Activated CD8-positive, alpha-beta T cell treated with anti-CD3 and anti-CD28 coated beads for 36 hours (primary cell): ENCODE data around the gene RASAL3. TPM values are rescaled to one million over a fixed set of nuclear protein-coding genes. Genes with fewer than 3 reads are reported as not detected.

Source experiments
- ATAC-seq: fragments of 200-7000 bp; cut with Tn5 transposase; one replicate; pipeline ENCODE4 v1.10.0; 2021; ENCODE audit warnings: mild to moderate bottlenecking, moderate library complexity
- CTCF ChIA-PET: fragments of 350-600 bp; sonication (Branson Sonifier 250); formaldehyde crosslinking; loops from one replicate; lab custom pipeline; 2021; ENCODE audit warnings: antibody characterized with exemption; lab: Charles Lee
- POLR2A ChIA-PET: fragments of 350-600 bp; sonication (Branson Sonifier 250); formaldehyde crosslinking; loops from one replicate; lab custom pipeline; 2021; ENCODE audit warnings: antibody characterized with exemption; lab: Charles Lee
- DNase-seq: peaks from one replicate; pipeline ENCODE4 v3.0.0-alpha.2; 2020
- H3K27ac Mint-ChIP-seq: one replicate; pipeline ENCODE4 v1.8.0; 2021; ENCODE audit warnings: mild to moderate bottlenecking, mixed read lengths
- H3K27me3 Mint-ChIP-seq: one replicate; pipeline ENCODE4 v1.8.0; 2021; ENCODE audit warnings: mixed read lengths
- H3K36me3 Mint-ChIP-seq: one replicate; pipeline ENCODE4 v1.8.0; 2021; ENCODE audit warnings: low read depth, mixed read lengths
- H3K4me1 Mint-ChIP-seq: one replicate; pipeline ENCODE4 v1.8.0; 2021; ENCODE audit warnings: low read depth, mixed read lengths
- H3K4me3 Mint-ChIP-seq: one replicate; pipeline ENCODE4 v1.8.0; 2021; ENCODE audit warnings: mild to moderate bottlenecking, moderate library complexity, mixed read lengths
- H3K9me3 Mint-ChIP-seq: one replicate; pipeline ENCODE4 v1.8.0; 2021; ENCODE audit warnings: mixed read lengths
- intact Hi-C: fragments of 100-400 bp; cut with micrococcal nuclease; formaldehyde crosslinking; loops from one replicate; pipeline ENCODE4 v1.10.0; 2022
- total RNA-seq, 2 experiments: library from RNA; stranded (reverse); gene quantifications; one replicate each; pipeline ENCODE4 v1.2.3, GENCODE V29; 2021
- TF ChIP-seq, protein P1 (sequence below): fragments of 200-600 bp; IDR thresholded peaks from one replicate; pipeline ENCODE4 v1.8.0; 2022; ENCODE audit warnings: antibody characterized with exemption, mild to moderate bottlenecking

RASAL3 gene
- total RNA-seq, 2 experiments from 2014 or later = 83.9 to 85.8 TPM

DNA sequence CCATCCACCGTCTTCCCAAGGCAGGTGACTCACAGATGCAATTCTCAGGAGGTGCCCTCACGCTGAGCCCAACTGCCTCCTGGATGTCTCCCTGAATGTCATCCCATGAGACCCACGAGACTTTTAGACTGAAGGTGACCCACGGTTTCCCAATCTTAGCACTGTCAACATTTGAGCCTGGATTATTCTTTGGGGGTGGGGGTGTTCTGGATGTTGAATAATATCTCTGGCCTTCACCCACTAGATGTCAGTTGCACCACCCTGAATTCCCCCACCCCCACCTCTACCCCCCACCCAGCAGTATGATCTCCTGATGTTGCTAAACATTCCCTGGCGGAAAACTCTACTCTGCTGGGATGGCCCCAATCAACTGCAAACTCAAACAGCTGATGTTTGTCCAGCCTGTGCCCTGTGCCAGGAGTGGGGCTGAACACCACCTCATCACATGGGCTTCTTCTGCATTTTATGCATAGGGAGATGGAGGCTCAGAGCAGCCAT lies 41.8 kb upstream of the RASAL3 start:
- CTCF ChIA-PET = interaction anchor here (1.0 to 1.2 kb wide), 2 partner anchors 42 to 49 kb away, joined by 3 read pairs; no protein-coding TSS in a partner anchor

DNA sequence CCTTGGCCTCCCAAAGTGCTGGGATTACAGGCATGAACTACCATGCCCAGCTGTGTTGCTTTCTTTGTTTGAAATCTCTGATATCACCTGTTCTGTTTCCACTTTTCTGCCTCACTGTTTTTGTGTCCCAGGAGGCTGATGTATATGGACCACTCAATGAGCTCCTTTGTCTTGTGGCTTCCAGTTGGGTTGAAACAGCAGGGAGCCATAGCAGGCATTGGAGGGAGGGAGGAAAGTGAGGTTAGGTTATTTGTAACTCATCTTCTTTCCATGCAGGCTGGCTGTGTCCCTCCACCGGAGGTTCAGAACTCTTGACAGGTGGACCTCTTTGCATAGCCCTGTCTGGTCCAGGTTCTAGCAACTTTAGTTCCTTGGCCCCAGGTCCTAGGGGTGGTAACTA lies 37.9 kb upstream of the RASAL3 start:
- H3K9me3 Mint-ChIP-seq = no peaks in the 10 kb centered on the region
- DNase-seq (no peak), ATAC-seq (no peak)
- TF ChIP-seq, protein P1, sequence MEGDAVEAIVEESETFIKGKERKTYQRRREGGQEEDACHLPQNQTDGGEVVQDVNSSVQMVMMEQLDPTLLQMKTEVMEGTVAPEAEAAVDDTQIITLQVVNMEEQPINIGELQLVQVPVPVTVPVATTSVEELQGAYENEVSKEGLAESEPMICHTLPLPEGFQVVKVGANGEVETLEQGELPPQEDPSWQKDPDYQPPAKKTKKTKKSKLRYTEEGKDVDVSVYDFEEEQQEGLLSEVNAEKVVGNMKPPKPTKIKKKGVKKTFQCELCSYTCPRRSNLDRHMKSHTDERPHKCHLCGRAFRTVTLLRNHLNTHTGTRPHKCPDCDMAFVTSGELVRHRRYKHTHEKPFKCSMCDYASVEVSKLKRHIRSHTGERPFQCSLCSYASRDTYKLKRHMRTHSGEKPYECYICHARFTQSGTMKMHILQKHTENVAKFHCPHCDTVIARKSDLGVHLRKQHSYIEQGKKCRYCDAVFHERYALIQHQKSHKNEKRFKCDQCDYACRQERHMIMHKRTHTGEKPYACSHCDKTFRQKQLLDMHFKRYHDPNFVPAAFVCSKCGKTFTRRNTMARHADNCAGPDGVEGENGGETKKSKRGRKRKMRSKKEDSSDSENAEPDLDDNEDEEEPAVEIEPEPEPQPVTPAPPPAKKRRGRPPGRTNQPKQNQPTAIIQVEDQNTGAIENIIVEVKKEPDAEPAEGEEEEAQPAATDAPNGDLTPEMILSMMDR = no peak
- CTCF ChIA-PET = no interaction called here
- H3K27me3 Mint-ChIP-seq = peaks cover under 1% of the 10 kb centered on the region
- H3K4me3 Mint-ChIP-seq = no peak overlapping the region
- POLR2A ChIA-PET = interaction anchor here (1.2 kb wide), 1 partner anchor 16 kb away, joined by 3 read pairs; no protein-coding TSS in a partner anchor
- H3K4me1 Mint-ChIP-seq = peaks cover 10% of the 10 kb centered on the region
- intact Hi-C loops = no loop called here
- no peaks in the 10 kb centered on the region for H3K36me3 Mint-ChIP-seq
- H3K27ac Mint-ChIP-seq = no peak overlapping the region

More for the DNA sequence above, 41.8 kb upstream of the RASAL3 start:
- H3K36me3 Mint-ChIP-seq = no peaks in the 10 kb centered on the region
- H3K9me3 Mint-ChIP-seq = no peaks in the 10 kb centered on the region
- no peak overlapping the region for H3K27ac Mint-ChIP-seq
- TF ChIP-seq, protein P1 = no peak
- H3K4me3 Mint-ChIP-seq = no peak overlapping the region
- H3K4me1 Mint-ChIP-seq = peaks cover 27% of the 10 kb centered on the region
- H3K27me3 Mint-ChIP-seq = peaks cover 14% of the 10 kb centered on the region
- intact Hi-C loops = no loop called here
- POLR2A ChIA-PET = interaction anchor here (1.4 kb wide), 1 partner anchor 50 kb away, joined by 3 read pairs; no protein-coding TSS in a partner anchor
- no peak for ATAC-seq
- no peak for DNase-seq

DNA sequence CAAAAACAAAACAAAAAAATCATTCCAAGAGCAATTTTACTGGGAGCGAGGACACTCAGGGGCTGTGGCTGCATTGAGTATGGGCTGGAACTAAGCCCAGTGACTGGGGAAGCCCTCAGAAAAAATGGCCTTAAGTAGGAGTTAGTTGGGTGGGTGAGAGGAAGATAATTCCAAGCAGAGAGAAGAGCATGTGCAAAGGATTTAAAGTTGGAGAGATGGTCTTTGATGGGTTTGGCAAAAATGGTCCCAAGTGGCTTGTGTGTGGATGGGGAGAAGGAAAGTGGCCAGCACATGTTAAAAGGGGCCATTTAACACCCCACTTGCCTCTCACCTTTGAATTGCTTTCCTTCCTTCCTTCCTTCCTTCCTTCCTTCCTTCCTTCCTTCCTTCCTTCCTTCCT lies 37.3 kb upstream of the RASAL3 start:
- CTCF ChIA-PET = no interaction called here
- Mint-ChIP-seq H3K9me3 (no peaks in the 10 kb centered on the region), H3K27ac (no peak overlapping the region), H3K4me3 (no peak overlapping the region), H3K4me1 (peaks cover 10% of the 10 kb centered on the region), H3K36me3 (no peaks in the 10 kb centered on the region), H3K27me3 (no peaks in the 10 kb centered on the region)
- intact Hi-C loops = no loop called here
- ATAC-seq (no peak), DNase-seq (no peak)
- POLR2A ChIA-PET = no interaction called here
- TF ChIP-seq, protein P1 = no peak

DNA sequence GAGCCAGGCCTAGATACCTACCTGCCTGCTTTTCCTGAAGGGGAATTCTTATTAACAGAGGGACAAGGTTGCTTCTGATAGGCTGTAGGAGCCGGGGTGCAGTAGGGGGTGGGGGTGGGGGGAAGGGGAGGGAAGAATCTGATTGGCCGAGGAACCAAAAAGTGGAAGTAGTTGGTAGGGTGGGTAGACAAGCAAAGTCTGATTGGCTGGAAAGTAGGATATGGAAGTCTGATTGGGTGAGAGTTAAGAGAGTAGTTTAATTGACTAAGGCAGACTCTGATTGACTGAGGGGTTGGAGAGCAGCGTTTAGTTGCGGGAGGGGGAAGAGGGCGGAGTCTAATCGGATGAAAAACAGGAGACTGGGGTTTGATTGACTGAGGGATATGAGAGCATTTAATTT lies 34.6 kb upstream of the RASAL3 start:
- Mint-ChIP-seq H3K27ac (no peak overlapping the region), H3K4me1 (peaks cover 8% of the 10 kb centered on the region), H3K4me3 (no peak overlapping the region), H3K36me3 (no peaks in the 10 kb centered on the region), H3K9me3 (no peaks in the 10 kb centered on the region), H3K27me3 (no peaks in the 10 kb centered on the region)
- DNase-seq (no peak), ATAC-seq (peak; percentile 42)
- TF ChIP-seq, protein P1 = no peak
- ChIA-PET CTCF (no interaction called here), POLR2A (no interaction called here)
- intact Hi-C loops = no loop called here

DNA sequence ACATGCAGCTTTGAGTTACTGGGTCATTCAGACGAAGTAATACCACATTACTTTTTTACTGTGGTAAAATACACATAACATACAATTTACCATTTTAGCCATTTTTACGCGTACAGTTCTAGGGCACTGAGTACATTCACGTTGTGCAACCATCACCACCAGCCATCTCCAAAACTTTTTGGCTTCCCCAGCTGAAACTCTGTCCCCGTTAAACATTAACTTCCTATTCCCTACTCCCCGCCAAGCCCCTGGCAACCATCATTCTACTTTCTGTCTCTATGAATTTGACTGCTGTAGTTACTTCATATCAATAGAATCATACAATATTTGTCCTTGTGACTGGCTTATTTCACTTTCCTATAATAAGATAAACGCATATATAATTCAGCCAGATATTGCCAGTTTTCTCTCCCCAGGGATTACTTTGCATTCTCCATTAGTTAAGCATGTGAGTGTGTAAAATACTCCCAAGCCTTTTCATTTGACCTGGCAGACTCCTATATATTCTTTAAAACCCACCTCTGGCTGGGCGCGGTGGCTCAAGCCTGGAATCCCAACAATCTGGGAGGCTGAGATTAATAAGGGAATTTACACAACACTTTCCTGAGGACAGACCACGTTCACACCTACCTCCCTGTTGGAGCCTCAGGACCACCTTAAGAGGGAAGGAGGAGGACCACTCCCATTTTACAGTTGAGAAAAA lies 34.0 kb upstream of the RASAL3 start:
- Mint-ChIP-seq H3K4me1 (peaks cover 8% of the 10 kb centered on the region), H3K36me3 (no peaks in the 10 kb centered on the region), H3K27ac (no peak overlapping the region), H3K9me3 (no peaks in the 10 kb centered on the region), H3K27me3 (peaks cover under 1% of the 10 kb centered on the region), H3K4me3 (no peak overlapping the region)
- ChIA-PET CTCF (no interaction called here), POLR2A (interaction anchor here (0.7 kb wide), 1 partner anchor 27 kb away, joined by 3 read pairs; no protein-coding TSS in a partner anchor)
- ATAC-seq (no peak), DNase-seq (no peak)
- TF ChIP-seq, protein P1 = no peak
- intact Hi-C loops = no loop called here
